AG20443 (cell line): Measurements from ENCODE around the gene NPAS4.
"Not testable (repeated sequence)": the region's sequence is repeated elsewhere in the genome, so short reads cannot be mapped to it uniquely, and the experiment has no call there.

Experiments
- DNase-seq: peaks from one replicate; pipeline ENCODE4 v3.0.0; 2012; ENCODE audit warnings: low spot score, mixed read lengths

NPAS4 gene

GRCh38 chr11:66418168-66418985, 2.5 kb upstream of the NPAS4 start:
- peak; percentile 95 for DNase-seq

GRCh38 chr11:66418986-66419308, 1.9 kb upstream of the NPAS4 start:
- DNase-seq = no peak

- DNase-seq = no peak
Observed at GRCh38 chr11:66419825-66420224, 1.0 kb upstream of the NPAS4 start.

GRCh38 chr11:66421492-66422205, 814 bp downstream of the NPAS4 start:
- DNase-seq = peak; percentile 95

- no peak for DNase-seq
Observed at GRCh38 chr11:66426314-66426713, 5.5 kb downstream of the NPAS4 start.

GRCh38 chr11:66428933-66429332, 8.1 kb downstream of the NPAS4 start:
- DNase-seq = no peak

GRCh38 chr11:66429983-66430602, 9.3 kb downstream of the NPAS4 start:
- DNase-seq = peak; percentile 85

- DNase-seq = not testable (repeated sequence)
Observed at GRCh38 chr11:66431287-66431686, 10.5 kb downstream of the NPAS4 start.

- DNase-seq = not testable (repeated sequence)
Observed at GRCh38 chr11:66431871-66432329, 11.1 kb downstream of the NPAS4 start.

- no peak for DNase-seq
Observed at GRCh38 chr11:66432597-66432996, 11.8 kb downstream of the NPAS4 start.

GRCh38 chr11:66437979-66438503, 17.2 kb downstream of the NPAS4 start:
- DNase-seq = no peak

GRCh38 chr11:66438504-66439466, 17.9 kb downstream of the NPAS4 start, which contains the start of gene MRPL11:
Gene MRPL11, minus strand, starts transcription at chr11:66438848. Its CDS starts 94 bp downstream, at chr11:66438754.
- peak; percentile 96 for DNase-seq

- not testable (repeated sequence) for DNase-seq
Observed at GRCh38 chr11:66440101-66440939, 19.5 kb downstream of the NPAS4 start.

GRCh38 chr11:66440940-66441282, 20.1 kb downstream of the NPAS4 start:
- not testable (repeated sequence) for DNase-seq

- DNase-seq = peak; percentile 70
Observed at GRCh38 chr11:66443602-66444001, 22.8 kb downstream of the NPAS4 start.

- no peak for DNase-seq
Observed at GRCh38 chr11:66447012-66447411, 26.2 kb downstream of the NPAS4 start.

GRCh38 chr11:66448523-66448922, 27.7 kb downstream of the NPAS4 start:
- DNase-seq = no peak

- no peak for DNase-seq
Observed at GRCh38 chr11:66450560-66450959, 29.7 kb downstream of the NPAS4 start.

GRCh38 chr11:66451663-66452062, 30.8 kb downstream of the NPAS4 start:
- no peak for DNase-seq

- DNase-seq = no peak
Observed at GRCh38 chr11:66454247-66454646, 33.4 kb downstream of the NPAS4 start.

GRCh38 chr11:66454828-66455227, 34.0 kb downstream of the NPAS4 start:
- DNase-seq = no peak
